GM19238 (cell line): ENCODE measurements around the gene CYP1B1.
"Not testable (repeated sequence)": the region's sequence is repeated elsewhere in the genome, so short reads cannot be mapped to it uniquely, and the experiment has no call there.

Experiments used
- DNase-seq: peaks from one replicate; pipeline ENCODE4 v3.0.0; 2011; ENCODE audit warnings: low spot score; ENCODE audit not compliant: insufficient read length

CYP1B1 gene

GRCh38 chr2:38099099-38100028 lies 23.4 kb upstream of the CYP1B1 start:
- no peak for DNase-seq

GRCh38 chr2:38098421-38099098 lies 22.6 kb upstream of the CYP1B1 start:
- no peak for DNase-seq

- no peak for DNase-seq
Measured at GRCh38 chr2:38097988-38098385, 22.0 kb upstream of the CYP1B1 start.

GRCh38 chr2:38097258-38097987 lies 21.5 kb upstream of the CYP1B1 start:
- DNase-seq: no peak

GRCh38 chr2:38095996-38096861 lies 20.3 kb upstream of the CYP1B1 start:
- no peak for DNase-seq

- DNase-seq: no peak
Measured at GRCh38 chr2:38095079-38095995, 19.4 kb upstream of the CYP1B1 start.

GRCh38 chr2:38093527-38094165 lies 17.7 kb upstream of the CYP1B1 start:
- no peak for DNase-seq

GRCh38 chr2:38092196-38092902 lies 16.4 kb upstream of the CYP1B1 start:
- no peak for DNase-seq

- no peak for DNase-seq
Measured at GRCh38 chr2:38091760-38092159, 15.8 kb upstream of the CYP1B1 start.

GRCh38 chr2:38090928-38091327 lies 15.0 kb upstream of the CYP1B1 start:
- no peak for DNase-seq

- DNase-seq: not testable (repeated sequence)
Measured at GRCh38 chr2:38090212-38090611, 14.3 kb upstream of the CYP1B1 start.

- DNase-seq: not testable (repeated sequence)
Measured at GRCh38 chr2:38085998-38086698, 10.2 kb upstream of the CYP1B1 start.

GRCh38 chr2:38084556-38084955 lies 8.6 kb upstream of the CYP1B1 start:
- not testable (repeated sequence) for DNase-seq

GRCh38 chr2:38082727-38083126 lies 6.8 kb upstream of the CYP1B1 start:
- not testable (repeated sequence) for DNase-seq

GRCh38 chr2:38080346-38080745 lies 4.4 kb upstream of the CYP1B1 start:
- no peak for DNase-seq

GRCh38 chr2:38079116-38080052 lies 3.4 kb upstream of the CYP1B1 start:
- no peak for DNase-seq

- no peak for DNase-seq
Measured at GRCh38 chr2:38077431-38077769, 1.4 kb upstream of the CYP1B1 start.
